GM13977 (cell line): ENCODE data around the gene LRRC10B.

Source experiments
- DNase-seq: peaks from one replicate; pipeline ENCODE4 v3.0.0; 2012; ENCODE audit warnings: low spot score
- CTCF ChIP-seq: IDR thresholded peaks from 2 replicates; pipeline ENCODE4 v1.5.1; 2012; ENCODE audit warnings: mild to moderate bottlenecking, control low read depth; ENCODE audit not compliant: insufficient read depth; ENCODE audit errors: extremely low read depth, missing control alignments
- in situ Hi-C: fragments of 300-500 bp; cut with MboI; formaldehyde crosslinking; loops from one replicate; pipeline ENCODE4 v1.12.0; 2022; ENCODE audit warnings: low sequenced_read_pairs, low pct_unique_long_range_greater_than_20kb, mixed read lengths, inconsistent platforms; ENCODE audit not compliant: unreplicated experiment

The LRRC10B gene

GRCh38 chr11:61514050-61514917 lies 5.7 kb downstream of the LRRC10B start:
- TF ChIP-seq CTCF: no peak
- in situ Hi-C loops: no loop called here
- DNase-seq: no peak

- no peak for DNase-seq
- in situ Hi-C loops: no loop called here
- no peak for TF ChIP-seq CTCF
Observed at GRCh38 chr11:61515686-61516085, 7.1 kb downstream of the LRRC10B start.

- no peak for TF ChIP-seq CTCF
Observed at GRCh38 chr11:61516191-61516590, 7.6 kb downstream of the LRRC10B start.

GRCh38 chr11:61516675-61517572 lies 8.4 kb downstream of the LRRC10B start:
- TF ChIP-seq CTCF: peak; percentile 94
- in situ Hi-C loops: no loop called here
- DNase-seq: peak; percentile 91

More at GRCh38 chr11:61516191-61516590, 7.6 kb downstream of the LRRC10B start:
- in situ Hi-C loops: no loop called here
- no peak for DNase-seq

GRCh38 chr11:61518032-61518795 lies 9.7 kb downstream of the LRRC10B start:
- in situ Hi-C loops: no loop called here
- no peak for TF ChIP-seq CTCF
- DNase-seq: no peak

GRCh38 chr11:61522881-61523280 lies 14.3 kb downstream of the LRRC10B start:
- no peak for DNase-seq
- in situ Hi-C loops: no loop called here
- TF ChIP-seq CTCF: no peak
